GM12878 (cell line): ENCODE measurements around the gene YES1.

Source experiments
- BACH1 ChIP-seq: fragments of 450-650 bp; IDR thresholded peaks from 2 replicates; pipeline ENCODE4 v1.6.1; 2017; ENCODE audit warnings: mild to moderate bottlenecking, borderline replicate concordance
- BRCA1 ChIP-seq: IDR thresholded peaks from 2 replicates; pipeline ENCODE4 v1.6.1; 2011; ENCODE audit warnings: low read depth, low read length, improper control_type of control experiment
- CTCF ChIP-seq, 3 experiments: IDR thresholded peaks in 2 of 3; conservative IDR thresholded peaks in 1 of 3; 2 replicates each; pipeline ENCODE4 v1.5.1; 2011; ENCODE audit warnings: low read depth in 3 of 3, low read length in 3 of 3, mild to moderate bottlenecking in 3 of 3, control low read depth in 2 of 3, moderate library complexity in 2 of 3, inconsistent platforms in 1 of 3, mixed read lengths in 1 of 3; ENCODE audit not compliant: control insufficient read depth in 2 of 3, insufficient read depth in 1 of 3; ENCODE audit errors: extremely low read depth in 1 of 3
- MXI1 ChIP-seq: fragments of 150-350 bp; IDR thresholded peaks from 2 replicates; pipeline ENCODE4 v1.6.1; 2011; ENCODE audit warnings: low read depth, mild to moderate bottlenecking, inconsistent platforms, low read length, improper control_type of control experiment
- MYC ChIP-seq: IDR thresholded peaks from 2 replicates; pipeline ENCODE4 v1.6.1; 2011; ENCODE audit warnings: mild to moderate bottlenecking, low read length, moderate library complexity, inconsistent platforms; ENCODE audit not compliant: insufficient read depth, insufficient replicate concordance, insufficient read length, severe bottlenecking
- NFIC ChIP-seq: IDR thresholded peaks from 2 replicates; pipeline ENCODE4 v1.6.1; 2012; ENCODE audit warnings: low read depth, mild to moderate bottlenecking, inconsistent platforms, low read length, moderate library complexity
- NRF1 ChIP-seq: conservative IDR thresholded peaks from 2 replicates; pipeline ENCODE4 v1.6.1; 2011; ENCODE audit warnings: mild to moderate bottlenecking, low read depth, low read length, improper control_type of control experiment
- POLR2AphosphoS5 ChIP-seq: IDR thresholded peaks from 2 replicates; pipeline ENCODE4 v1.6.1; 2011; ENCODE audit warnings: mild to moderate bottlenecking, low read length, inconsistent platforms
- SIN3A ChIP-seq: IDR thresholded peaks from 2 replicates; pipeline ENCODE4 v1.6.1; 2012; ENCODE audit warnings: low read depth, low read length, improper control_type of control experiment
- SRF ChIP-seq, 2 experiments: IDR thresholded peaks; 2 replicates each; pipeline ENCODE4 v1.6.1; 2011; ENCODE audit warnings: low read depth in 2 of 2, low read length in 2 of 2, mild to moderate bottlenecking in 1 of 2, moderate library complexity in 1 of 2
- YY1 ChIP-seq: IDR thresholded peaks from 2 replicates; pipeline ENCODE4 v1.6.1; 2011; ENCODE audit warnings: low read depth, mild to moderate bottlenecking, low read length
- TF ChIP-seq, protein P1 (sequence below): IDR thresholded peaks from 2 replicates; pipeline ENCODE4 v1.6.1; 2012; ENCODE audit warnings: low read depth, low read length, improper control_type of control experiment
- TF ChIP-seq, protein P2 (sequence below): IDR thresholded peaks from 2 replicates; pipeline ENCODE4 v1.6.1; 2011; ENCODE audit warnings: borderline replicate concordance, low read depth, mild to moderate bottlenecking, moderate library complexity, low read length; ENCODE audit not compliant: insufficient read depth, poor library complexity, severe bottlenecking

DNA sequence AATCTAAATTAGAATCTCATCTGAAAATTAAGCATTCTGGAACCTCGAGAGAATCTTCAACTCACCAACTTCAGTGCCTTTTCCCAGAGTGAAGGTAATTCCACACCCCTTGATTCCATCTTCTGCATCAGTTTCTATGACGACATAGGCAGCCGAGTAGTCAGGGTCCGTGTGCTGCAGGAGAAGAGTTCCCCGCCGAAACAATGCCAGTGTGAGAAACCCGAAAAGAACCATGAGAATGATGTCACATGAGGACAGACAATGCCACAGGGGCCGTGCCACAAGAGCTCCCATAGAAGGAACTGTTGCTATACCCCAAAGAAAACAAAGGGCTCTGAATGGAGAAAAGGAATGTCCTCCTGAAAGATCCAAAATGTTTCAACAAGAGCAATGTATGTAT, 105.6 kb downstream of the YES1 start:
- TF ChIP-seq BACH1 (no peak), YY1 (no peak), CTCF (IDR thresholded peaks at IDR 0.05 in 2 of 3, conservative IDR thresholded peaks at IDR 0.05 in 1 of 3; ENCODE audit: control insufficient read depth in 2 of 3, extremely low read depth in 1 of 3, insufficient read depth in 1 of 3, low read depth in 3 of 3, low read length in 3 of 3) (no peak), BRCA1 (no peak), NFIC (no peak), POLR2AphosphoS5 (no peak), NRF1 (no peak), SIN3A (no peak), MXI1 (no peak), MYC (no peak), SRF (IDR thresholded peaks at IDR 0.05; ENCODE audit: low read depth in 2 of 2, low read length in 2 of 2) (no peak)
- TF ChIP-seq, protein P1, sequence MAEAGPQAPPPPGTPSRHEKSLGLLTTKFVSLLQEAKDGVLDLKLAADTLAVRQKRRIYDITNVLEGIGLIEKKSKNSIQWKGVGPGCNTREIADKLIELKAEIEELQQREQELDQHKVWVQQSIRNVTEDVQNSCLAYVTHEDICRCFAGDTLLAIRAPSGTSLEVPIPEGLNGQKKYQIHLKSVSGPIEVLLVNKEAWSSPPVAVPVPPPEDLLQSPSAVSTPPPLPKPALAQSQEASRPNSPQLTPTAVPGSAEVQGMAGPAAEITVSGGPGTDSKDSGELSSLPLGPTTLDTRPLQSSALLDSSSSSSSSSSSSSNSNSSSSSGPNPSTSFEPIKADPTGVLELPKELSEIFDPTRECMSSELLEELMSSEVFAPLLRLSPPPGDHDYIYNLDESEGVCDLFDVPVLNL, result no peak
- TF ChIP-seq, protein P2, sequence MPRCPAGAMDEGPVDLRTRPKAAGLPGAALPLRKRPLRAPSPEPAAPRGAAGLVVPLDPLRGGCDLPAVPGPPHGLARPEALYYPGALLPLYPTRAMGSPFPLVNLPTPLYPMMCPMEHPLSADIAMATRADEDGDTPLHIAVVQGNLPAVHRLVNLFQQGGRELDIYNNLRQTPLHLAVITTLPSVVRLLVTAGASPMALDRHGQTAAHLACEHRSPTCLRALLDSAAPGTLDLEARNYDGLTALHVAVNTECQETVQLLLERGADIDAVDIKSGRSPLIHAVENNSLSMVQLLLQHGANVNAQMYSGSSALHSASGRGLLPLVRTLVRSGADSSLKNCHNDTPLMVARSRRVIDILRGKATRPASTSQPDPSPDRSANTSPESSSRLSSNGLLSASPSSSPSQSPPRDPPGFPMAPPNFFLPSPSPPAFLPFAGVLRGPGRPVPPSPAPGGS, result no peak
